GM18502 (cell line): Measurements from ENCODE around the gene GNG13.
"Not testable (repeated sequence)": the region's sequence is repeated elsewhere in the genome, so short reads cannot be mapped to it uniquely, and the experiment has no call there.

Experiments used
- ATAC-seq: cut with Tn5 transposase; IDR thresholded peaks from one replicate; pipeline ENCODE4 v1.9.1; 2021; ENCODE audit warnings: mild to moderate bottlenecking; ENCODE audit not compliant: unreplicated experiment, poor library complexity

GNG13 gene

DNA sequence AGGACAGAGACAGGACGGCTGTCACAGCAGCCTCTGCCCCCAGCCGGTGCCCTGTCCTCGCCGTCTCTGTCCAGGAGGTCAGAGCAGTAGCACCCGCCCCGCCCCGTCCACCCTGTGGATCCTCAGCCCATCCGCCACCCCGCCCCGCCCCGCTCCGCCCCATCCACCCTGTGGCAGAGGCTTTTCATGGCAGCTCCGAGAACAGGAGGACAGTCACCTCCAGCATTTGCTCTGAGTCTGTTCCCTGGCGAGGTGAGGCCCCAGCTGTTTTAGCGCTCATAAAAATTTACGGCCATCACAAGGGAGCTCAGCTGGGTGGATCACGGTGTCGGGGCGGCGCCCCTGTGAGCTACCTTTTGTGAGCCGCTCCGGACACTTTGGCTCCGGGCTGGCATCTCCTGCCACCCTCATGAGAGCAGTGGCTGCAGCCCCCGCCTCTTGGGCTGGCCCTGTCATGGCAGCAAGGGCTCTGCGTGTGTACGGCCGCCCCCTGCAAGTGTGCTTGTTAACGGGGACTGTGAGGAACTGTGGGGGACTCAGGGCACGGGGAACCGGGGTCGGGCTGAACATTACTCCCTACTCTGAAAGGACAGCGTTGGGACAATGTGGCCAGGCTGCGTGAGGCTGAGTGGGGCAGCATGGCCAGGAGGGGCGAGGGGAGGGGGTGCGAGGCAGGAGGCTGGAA, 32.3 kb upstream of the GNG13 start:
- no peak for ATAC-seq

DNA sequence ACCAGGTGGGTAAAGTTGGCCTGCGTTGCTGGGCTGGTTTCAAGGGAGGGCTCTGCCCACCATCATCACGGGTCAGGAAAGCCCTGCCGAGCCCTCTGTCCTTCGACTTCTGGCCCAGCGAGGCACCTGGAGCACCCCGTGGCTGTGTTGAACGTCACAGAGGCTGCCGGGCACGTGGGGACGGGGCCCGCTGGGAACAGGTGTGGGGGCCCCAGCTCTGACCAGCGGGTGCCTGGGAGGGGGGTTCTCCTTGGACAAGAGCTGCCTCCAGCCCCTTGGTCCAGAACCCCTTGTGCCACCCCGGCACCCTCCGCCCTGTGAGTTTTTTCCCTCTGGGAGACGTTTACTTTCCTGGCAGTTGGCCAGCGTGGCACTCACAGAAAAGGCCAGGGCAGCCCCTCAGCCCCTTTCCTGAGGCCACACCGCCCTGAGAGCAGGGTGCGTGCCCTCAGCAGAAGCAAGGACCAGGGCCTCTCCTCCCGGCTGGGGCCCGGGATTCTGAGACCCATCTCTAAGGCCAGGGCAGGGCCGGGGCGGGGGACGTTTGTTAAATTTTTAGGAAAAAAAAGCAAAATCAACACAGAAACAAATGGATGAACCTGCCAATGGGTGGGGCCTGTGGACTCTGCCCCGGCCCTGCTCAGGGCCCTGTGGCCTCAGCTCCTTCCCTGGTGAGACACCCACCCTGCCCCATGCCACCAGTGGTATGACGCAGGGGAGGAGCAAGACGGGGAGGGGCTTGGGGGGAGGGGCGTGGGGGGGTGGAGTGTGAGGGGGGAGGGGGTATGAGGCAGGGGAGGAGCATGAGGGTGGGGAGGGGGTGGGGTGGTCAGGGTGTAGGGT, 31.3 kb upstream of the GNG13 start:
- no peak for ATAC-seq

DNA sequence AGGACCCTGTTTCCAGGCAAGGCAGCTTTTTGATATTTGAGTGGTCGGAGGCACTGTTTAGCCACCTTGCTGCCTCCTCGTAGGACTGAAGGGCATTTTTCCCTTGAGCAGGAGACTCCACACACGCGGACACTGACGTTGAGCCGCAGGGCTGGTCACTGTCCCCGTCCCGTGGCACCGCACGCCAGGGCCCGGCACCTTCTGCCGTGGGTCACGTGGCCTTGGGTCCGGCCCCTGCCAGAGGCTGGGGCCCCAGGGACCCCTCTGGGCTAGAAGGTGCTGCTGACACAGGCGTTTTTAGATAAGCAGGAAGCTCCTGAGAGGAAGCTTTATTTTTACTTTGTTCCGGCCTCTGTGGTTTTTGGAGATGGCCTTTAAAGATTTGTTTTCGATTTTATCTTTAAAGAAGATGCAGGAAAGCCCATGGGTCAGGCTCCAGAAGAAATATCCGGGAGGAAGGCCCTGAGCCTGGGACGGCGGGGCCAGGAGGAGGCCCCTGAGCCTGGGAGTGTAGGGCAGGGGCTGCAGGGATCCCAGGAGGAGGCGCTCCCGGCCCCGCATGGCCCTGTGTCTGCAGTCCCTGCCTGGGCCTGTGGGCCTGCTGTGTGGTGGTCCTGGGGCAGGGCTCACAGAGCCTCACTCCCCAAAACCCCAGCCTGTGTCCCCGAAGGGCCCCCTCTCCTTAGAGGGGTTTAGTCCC, 30.5 kb upstream of the GNG13 start:
- no peak for ATAC-seq

DNA sequence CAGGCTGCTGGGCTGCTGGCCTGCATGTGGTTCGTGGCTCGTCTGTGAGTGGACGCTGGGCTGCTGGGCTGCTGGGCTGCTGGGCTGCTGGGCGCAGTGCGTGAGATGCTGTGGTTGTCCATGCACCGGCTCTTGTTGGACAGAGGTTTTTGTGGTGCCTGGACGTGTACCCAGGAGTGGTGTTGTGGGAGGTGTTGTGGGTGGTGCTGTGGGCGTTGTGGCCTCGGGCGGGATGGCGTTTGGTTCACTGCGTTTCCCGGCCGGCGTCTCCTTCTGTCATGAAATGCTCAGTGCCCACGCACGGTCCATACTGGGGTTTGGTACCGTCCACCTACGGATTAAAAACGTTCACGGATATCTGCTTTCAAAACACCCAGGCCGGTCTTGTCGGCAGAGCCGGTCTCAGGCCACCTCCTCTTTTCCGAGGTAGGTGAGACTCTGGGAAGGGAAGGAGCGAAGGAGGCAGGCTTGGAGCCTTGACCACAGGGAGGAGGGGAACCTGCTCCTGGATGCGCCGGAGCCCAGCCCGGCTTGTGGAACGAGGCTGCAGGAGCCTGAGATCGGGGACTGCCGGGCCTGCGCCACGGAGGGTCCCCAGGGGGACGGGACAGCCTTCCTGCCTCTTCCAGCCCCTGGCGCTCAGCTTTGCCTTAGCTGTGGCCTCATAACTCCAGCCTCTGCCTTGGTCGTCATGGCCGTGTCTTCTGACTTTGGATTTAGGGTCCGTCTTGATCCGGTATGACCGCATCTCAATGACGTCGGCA, 29.8 kb upstream of the GNG13 start:
- no peak for ATAC-seq

DNA sequence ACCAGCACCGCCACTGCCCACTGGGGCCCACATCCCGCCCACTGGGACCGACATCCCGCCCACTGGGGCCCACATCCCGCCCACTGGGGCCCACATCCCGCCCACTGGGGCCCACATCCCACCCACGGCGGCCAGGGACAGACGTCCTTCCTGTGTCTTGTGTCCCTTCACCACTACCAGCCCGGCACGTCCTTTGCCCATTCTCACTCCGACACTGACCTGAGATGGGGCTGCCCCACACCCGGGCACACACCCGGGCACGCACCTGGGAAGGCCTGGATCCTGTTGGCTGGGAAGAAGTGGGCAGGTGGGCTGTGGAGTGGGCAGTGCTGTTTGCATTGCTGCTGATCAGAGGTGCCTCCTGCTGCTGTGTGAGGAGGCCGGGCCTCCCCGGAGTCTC, 28.4 kb upstream of the GNG13 start:
- ATAC-seq: no peak

DNA sequence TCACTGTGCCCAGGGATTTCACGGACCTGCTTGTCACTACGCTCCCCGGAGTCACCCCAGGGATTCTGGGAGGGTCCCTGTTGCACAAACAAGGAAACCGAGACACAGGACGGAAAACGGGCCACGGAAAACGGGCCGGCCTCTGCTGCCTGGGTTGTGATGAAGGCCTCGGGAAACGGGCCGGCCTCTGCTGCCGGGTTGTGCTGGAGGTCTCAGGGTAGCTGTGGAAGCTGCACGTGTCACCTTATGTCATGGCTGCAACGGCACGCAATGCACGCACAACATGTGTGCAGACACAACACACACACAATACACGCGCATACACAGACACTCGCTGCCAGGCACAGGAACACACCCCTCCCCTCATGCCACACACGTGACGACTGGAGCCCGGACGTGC, 27.0 kb upstream of the GNG13 start:
- no peak for ATAC-seq

DNA sequence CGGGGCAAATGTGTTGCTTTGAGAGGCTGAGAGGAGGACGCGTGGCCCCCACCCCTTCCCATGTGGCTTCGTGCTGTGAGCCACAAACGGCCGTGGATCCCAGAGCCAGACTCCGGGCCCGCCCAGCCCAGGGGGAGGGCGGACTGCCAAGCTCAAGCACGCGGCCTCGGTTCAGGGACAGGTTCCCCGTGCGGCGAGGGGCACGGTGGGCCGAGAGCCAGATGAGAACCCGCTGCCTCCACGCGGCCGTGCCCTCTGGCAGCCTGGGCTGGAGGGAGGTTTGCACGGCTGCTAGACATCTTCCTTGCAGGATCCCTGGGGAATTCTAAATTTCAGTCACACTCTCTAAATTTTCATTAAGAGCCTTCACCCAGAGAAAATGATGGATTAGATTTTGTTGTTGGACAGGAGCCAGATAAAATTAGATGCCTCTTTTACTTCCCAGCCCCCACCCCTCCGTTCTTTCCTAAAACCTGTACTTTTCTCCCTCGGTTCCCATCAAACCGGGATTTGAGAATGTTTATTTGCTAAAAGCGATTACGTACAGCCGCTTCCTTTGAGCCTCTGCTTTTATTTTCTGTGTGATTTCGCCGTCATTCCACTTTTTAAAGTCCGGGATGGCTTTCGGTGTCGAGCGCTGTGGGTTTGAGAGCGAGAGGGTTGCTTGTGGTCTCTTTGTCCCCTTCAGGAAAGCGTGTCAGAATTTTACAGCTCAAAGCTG, 25.0 kb upstream of the GNG13 start:
- ATAC-seq: no peak

DNA sequence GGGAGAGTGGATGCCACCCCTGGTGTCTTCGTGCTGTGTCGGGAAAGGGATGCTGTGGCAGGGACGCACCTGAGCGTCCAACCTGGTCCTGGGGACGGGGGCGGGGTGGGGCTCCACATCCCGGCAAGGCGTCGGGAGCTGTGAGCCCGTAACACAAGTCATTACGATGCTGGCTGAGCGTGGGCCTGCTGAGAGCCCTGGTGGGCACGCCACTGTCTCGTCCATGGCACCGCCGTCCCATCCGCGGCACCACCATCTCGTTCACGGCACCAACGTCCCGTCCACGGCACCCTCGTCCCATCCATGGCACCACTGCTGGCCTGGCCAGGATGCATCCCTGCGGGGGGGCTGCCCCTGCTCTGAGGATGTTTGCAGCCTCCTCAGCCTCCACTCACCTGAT, 24.1 kb upstream of the GNG13 start:
- ATAC-seq: no peak

DNA sequence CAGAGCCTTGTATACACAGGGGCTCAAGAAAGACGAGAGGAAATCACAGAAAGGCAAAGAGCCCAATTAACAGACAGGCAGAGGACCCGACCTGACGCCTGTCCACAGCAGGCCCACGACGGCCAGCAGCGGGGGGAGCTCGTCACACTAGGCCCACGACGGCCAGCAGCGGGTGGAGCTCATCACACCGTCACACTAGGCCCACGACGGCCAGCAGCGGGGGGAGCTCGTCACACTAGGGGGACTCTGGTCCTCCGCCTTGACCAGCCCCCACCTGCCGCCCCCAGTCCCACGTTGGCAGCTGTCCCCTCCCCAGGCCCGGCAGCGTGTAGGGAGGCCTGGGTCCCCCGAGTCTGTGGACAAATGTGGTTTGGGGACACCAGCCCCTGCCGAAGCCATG, 23.7 kb upstream of the GNG13 start:
- ATAC-seq: no peak

DNA sequence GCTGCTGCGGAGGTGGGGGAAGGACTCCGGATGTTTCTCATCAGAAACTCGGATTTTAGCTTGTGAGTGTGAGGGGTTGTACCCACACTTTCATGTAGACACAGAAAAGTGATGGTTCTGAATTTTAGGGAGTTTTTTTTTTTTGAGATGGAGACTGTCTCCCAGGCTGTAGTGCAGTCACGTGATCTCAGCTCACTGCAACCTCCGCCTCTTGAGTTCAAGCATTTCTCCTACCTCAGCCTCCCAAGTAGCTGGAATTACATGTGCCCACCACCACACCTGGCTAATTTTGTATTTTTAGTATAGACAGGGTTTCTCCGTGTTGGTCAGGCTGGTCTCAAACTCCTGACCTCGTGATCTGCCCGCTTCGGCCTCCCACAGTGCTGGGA, 22.4 kb upstream of the GNG13 start:
- no peak for ATAC-seq

DNA sequence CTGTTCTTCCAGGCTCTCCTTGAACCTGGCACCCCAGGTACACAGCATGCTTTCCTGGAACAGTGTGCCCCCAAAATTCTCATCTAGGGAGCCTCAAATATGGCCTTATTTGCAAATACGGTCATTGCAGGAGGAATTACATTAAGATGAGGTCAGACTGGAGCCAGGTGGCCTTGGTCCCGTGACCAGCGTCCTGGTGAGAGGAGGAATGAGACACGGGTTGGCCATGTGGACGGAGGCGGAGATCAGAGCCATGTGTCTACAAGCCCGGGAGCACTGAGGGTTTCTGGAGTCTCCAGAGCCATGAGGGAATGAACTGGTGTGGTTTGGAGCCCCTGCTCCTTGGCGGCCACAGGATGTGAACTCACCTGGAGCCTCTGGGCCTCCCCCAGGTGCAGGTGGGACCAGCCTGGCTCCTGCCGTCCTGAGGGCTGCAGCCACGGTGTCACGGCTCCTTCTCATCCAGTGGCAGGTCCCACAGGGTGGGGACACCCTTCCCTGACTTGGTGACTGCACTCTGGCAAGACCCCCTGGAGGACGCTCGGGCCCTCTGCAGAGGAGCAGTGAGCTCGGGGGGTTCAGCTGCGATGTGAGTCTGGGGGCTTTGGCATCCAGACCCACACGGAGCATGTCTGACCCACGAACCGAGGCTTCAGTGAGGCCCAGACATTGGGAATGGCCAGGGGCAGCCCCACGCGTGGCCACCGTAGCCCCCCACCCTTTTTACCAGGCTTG, 21.8 kb upstream of the GNG13 start:
- ATAC-seq: no peak

DNA sequence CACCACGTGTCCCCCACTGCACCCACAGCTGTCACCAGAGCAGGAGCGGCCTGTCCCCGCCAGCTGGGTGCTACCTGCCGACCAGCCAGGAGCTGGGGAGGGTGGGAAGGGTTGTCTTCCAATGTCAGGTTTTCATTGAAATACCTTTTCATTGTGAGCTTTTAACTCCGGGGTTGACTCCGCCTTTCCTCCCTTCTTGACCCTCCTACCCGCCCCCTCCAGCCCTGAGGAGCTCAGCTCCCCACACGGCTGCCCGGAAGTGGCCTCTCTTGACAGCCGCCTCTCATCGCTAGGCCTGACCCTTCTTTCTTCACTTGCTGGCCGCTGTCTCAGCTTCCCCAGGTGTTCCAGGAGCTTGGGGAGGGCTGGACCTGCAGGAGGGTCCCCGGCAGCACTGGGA, 21.2 kb upstream of the GNG13 start:
- no peak for ATAC-seq

DNA sequence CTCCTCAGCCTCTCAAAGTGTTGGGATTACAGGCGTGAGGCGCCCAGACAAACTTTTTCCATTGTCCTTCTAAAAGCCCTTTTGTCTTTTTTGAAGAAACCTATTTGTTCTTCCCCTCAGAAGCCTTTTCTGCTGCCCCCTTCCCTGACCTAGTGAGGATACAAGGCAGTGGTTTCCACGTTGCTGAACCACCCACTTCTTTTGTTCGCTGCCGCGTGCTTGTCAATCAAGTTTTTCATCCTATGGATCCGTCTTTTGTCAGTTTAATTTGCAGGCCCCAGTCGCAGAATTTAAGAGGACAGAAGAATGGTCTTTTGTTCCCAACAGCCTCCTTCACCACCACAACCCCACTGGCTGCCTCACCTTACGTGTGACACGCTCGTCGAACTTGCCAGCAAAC, 20.2 kb upstream of the GNG13 start:
- ATAC-seq: no peak

DNA sequence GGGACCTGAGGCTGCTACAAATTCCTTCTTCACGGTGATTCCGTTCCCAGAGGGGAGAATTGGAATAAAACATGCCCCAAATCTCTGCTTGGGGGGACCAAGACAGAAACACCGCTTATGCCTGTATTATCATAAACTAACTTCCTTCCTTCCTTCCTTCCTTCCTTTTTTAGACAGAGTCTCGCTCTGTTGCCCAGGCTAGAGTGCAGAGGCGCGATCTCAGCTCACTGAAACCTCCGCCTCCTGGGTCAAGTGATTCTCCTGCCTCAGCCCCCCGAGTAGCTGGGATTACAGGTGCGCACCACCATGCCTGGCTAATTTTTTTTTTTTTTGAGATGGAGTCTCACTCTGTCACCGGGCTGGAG, 19.5 kb upstream of the GNG13 start:
- ATAC-seq: not testable (repeated sequence)

DNA sequence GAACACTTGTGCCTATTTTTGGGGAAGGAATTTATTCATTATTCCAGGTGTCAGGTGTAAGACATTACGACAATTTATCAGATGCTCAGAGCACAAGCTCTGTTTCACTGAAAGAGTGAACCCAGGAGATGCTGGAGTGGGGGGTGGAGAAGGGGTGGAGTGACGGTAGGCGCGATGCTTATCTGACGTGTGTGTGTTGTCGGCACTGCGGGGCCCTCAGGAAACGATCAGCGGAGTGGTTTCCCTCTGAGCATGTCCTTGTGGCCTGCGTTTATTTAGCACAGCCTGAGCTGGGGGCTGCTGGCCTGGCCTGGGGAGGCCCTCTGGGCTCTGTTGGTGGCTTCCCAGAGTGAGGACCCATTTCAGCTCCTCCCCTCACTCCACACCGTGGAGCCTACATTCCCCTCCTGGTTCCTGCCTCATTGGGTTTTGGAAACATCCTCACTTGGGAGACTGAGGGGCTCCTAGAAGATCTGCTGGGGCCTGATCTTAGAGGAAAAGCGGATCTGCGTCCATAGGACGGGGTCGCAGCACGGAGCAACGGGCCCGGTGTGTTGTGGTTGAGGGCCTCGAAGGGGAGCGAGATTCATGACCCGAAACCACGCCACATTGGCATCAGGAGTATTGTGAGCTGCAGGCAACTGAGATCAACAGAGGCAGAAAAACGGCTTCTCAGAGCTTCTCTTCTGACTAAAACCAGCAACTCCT, 19.0 kb upstream of the GNG13 start:
- ATAC-seq: no peak

DNA sequence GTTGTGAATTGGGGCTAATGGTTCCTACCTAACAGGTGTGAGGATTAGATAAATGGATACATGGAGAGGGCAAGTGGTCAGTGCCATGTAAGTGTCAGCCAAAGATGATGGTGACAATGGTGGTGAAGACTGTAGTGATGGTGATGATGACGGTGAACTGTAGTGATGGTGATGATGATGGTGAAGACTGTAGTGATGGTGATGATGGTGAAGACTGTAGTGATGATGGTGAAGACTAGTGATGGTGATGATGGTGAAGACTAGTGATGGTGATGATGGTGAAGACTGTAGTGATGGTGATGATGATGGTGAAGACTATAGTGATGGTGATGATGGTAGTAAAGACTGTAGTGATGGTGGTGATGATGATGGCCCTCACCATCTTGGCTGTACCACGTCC, 18.1 kb upstream of the GNG13 start:
- no peak for ATAC-seq

DNA sequence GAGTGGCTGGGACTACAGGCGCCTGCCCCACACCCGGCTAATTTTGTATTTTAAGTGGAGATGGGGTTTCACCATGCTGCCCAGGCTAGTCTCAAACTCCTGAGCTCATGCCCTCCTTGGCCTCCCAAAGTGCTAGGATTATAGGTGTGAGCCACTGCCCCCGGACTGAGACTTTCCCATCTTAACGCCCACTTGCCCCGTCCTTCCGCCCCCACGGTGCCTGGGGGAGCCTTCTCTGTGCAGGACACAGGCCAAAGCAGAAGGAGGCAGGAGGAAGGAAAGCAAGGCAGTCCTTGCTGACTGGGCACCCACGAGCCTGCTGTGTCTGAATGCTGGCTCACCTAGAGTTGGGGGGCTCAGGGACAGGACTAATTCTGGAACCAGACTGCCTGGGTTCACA, 17.6 kb upstream of the GNG13 start:
- ATAC-seq: no peak

DNA sequence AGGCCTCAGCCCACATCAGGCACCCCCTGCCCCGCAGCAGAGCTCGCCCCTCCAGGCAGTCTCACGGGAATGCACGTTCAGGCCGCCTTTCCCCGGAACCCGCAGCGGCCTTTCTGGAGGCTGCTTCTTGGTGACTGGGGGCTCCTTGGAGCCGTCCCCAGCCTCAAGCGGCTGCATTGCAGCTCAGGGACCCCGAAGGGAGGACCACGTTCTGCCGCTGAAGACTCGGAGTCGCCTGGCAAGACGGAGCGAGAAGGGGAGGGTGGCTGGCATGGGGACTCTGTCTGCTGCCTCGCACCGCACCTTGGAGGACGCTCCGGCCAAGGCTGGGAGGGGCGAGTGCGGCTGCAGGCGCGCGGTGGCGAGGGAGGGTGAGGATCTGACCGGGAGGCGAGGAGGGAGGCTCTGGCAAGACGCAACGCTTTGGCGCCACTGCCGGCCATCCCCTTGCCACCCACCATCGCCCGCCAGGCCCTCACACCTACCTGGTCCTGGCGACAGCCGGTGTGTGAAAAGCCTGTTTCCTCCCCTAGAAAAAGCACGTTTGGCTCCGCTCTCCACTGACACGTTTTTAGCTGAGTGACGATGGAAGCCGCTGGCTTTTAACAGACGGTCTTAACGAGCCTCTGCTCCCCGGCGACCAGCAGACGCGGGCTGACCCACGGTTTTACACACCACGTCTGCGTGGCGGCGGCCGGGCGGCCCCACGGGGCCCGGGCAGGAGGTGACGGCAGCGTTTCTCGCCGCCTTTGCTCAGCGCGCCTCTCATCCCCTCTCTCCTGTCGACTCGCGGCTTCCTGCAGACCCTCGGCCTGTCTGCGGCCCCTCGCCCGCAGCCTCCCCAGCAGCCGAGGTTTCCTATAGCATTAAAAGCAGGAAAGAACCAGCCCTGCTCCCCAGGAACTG, 16.7 kb upstream of the GNG13 start:
- no peak for ATAC-seq
